ENCODE measurements around the gene ATP2A1. TPM values are rescaled to one million over a fixed set of nuclear protein-coding genes. Genes with fewer than 3 reads are reported as not detected.

The ATP2A1 gene
- total and polyA plus RNA-seq, 2 of the 13 experiments (the other 11 are each of a cell fraction or from before 2014, with no cell fraction given), result 3.2 to 12.5 TPM

DNA sequence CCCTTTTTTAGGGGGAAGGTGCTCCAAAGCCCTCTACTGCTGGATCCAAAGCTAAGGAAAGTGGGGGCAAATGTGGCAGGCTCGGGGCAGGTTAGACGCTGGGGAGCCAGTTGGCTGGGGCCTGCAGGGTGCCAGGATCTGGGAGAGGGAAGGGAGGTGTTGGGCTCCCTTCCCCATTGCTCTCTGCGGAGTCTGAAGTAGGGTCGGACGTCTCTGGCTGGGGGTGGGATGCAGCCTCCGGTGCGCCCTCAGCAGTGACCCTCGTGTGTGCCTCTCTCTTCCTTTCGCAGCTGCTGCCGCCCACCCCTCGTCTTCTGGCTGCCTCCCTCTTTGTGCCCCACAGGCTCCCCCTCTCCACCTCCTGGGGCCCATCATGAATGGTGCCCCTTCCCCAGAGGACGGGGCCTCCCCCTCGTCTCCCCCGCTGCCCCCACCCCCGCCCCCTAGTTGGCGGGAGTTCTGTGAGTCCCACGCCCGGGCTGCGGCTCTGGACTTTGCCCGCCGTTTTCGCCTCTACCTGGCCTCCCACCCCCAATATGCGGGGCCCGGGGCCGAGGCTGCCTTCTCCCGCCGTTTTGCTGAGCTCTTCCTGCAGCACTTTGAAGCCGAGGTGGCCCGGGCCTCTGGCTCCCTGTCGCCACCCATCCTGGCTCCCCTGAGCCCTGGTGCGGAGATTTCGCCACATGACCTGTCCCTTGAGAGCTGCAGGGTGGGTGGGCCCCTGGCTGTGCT, 12.4 kb upstream of the ATP2A1 start (continued):
- TF ChIP-seq YY1 (IDR thresholded peaks at IDR 0.05; ENCODE audit: insufficient read depth, insufficient replicate concordance, low read depth, low read length) (no peak), CTCF (CRISPR knock-in tag; IDR thresholded peaks at IDR 0.05) (no peak), ZNF780A (CRISPR knock-in tag; IDR thresholded peaks at IDR 0.05) (no peak), KAT2B (IDR thresholded peaks at IDR 0.05; ENCODE audit: borderline replicate concordance, low read depth, low read length) (no peak), HMGA1 (CRISPR knock-in tag; conservative IDR thresholded peaks at IDR 0.05) (no peak), TAF15 (IDR thresholded peaks at IDR 0.05; ENCODE audit: low read depth, low read length, poor library complexity, severe bottlenecking) (no peak), NFKBIZ (CRISPR knock-in tag; IDR thresholded peaks at IDR 0.05) (0 out of 2 replicates have a peak, but pooled peaks have one; percentile 60), MEIS2 (CRISPR knock-in tag; IDR thresholded peaks at IDR 0.05) (no peak; the same call in 1 of the 2 replicates), ZSCAN9 (CRISPR knock-in tag; IDR thresholded peaks at IDR 0.05; ENCODE audit: borderline replicate concordance) (no peak), SMAD9 (CRISPR knock-in tag; IDR thresholded peaks at IDR 0.05) (no peak), ZBTB8A (CRISPR knock-in tag; IDR thresholded peaks at IDR 0.05; ENCODE audit: borderline replicate concordance, low read depth) (no peak), ZNF546 (CRISPR knock-in tag; conservative IDR thresholded peaks at IDR 0.05) (no peak), FLYWCH1 (CRISPR knock-in tag; IDR thresholded peaks at IDR 0.05) (no peak), ATAD3A (CRISPR knock-in tag; IDR thresholded peaks at IDR 0.05) (no peak), TBX3 (IDR thresholded peaks at IDR 0.05; ENCODE audit: borderline replicate concordance) (no peak), ZBTB1 (CRISPR knock-in tag; IDR thresholded peaks at IDR 0.05; ENCODE audit: borderline replicate concordance) (no peak), TBX2 (CRISPR knock-in tag; IDR thresholded peaks at IDR 0.05; ENCODE audit: borderline replicate concordance) (0 out of 2 replicates have a peak, but pooled peaks have one; percentile 39), RBFOX2 (IDR thresholded peaks at IDR 0.05; ENCODE audit: low read depth, low read length) (peak; percentile 76), FOXJ3 (CRISPR knock-in tag; IDR thresholded peaks at IDR 0.05; ENCODE audit: borderline replicate concordance) (no peak), ZNF296 (CRISPR knock-in tag; conservative IDR thresholded peaks at IDR 0.05) (no peak), SIX4 (CRISPR knock-in tag; IDR thresholded peaks at IDR 0.05) (no peak), ZFP36L2 (CRISPR knock-in tag; IDR thresholded peaks at IDR 0.05) (no peak), ZBTB39 (CRISPR knock-in tag; IDR thresholded peaks at IDR 0.05) (0 out of 2 replicates have a peak, but pooled peaks have one; percentile 47), HHEX (CRISPR knock-in tag; IDR thresholded peaks at IDR 0.05) (no peak), ZMAT3 (CRISPR knock-in tag; conservative IDR thresholded peaks at IDR 0.05) (no peak)
- TF ChIP-seq, protein P1, sequence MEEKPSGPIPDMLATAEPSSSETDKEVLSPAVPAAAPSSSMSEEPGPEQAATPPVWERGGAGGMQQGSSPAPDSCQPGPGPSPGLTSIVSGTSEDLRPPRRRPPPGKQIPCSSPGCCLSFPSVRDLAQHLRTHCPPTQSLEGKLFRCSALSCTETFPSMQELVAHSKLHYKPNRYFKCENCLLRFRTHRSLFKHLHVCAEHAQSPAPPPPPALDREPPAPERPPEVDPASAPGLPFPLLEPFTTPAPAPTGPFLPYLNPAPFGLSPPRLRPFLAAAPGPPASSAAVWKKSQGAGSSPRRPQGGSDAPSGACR (CRISPR knock-in tag; IDR thresholded peaks at IDR 0.05), result no peak

Data from HepG2 (cell line).